ENCODE results near the gene GRID1. TPM values are rescaled to one million over a fixed set of nuclear protein-coding genes. Genes with fewer than 3 reads are reported as not detected.

The GRID1 gene
- total and polyA plus RNA-seq, 8 donors: 0.31 to 8.5 (median 1.0) TPM; not detected in 1

DNA sequence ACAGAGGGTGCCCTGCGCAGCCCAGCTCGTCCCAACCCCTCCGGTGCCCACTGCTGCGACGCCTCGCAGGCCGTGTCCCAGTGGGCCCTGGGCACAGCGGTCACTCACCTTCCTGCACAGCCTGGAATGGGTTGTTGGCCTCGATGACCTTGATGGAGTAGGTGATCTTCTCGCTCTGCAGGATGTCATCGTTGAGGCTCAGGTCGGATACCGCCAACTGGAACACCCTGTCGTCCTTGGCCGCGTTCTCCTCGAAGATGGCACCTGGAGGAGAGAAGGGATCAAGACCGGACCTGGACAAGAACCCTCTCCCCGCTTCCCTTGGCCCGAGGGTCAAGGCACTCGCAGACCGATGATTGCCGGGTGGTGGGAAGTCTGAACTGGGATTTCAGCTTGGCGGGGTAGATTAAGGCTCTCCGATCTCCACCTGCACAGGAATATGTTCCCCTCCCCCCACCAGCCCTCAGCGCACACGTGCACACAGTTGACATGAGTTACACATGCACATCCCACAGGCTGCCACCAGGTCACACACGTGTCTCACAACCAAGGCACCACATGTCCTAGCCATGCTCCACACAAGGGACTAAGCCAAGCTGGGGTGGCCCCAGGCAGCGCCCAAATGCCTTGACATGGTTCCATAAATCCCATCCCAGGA lies 2.6 kb downstream of the GRID1 start:
- TF ChIP-seq POLR2A (IDR thresholded peaks at IDR 0.05) (no peak), CTCF (IDR thresholded peaks at IDR 0.05) (no peak), EP300 (IDR thresholded peaks at IDR 0.05) (no peak), POLR2AphosphoS5 (IDR thresholded peaks at IDR 0.05) (no peak)
- WGBS, 5 donors: 13 to 29% (median 22%) methylated on average over 20 to 29 of the region's 29 CpGs
- peak in 1 of 2 donors; percentile 41 for DNase-seq
- peaks cover 14 to 71% (median 57%) of the 10 kb centered on the region in 3 donors for H3K27me3 ChIP-seq
- peak overlapping the region in 3 of 4 donors; percentile 30 to 42 (median 36) for H3K4me3 ChIP-seq
- peaks cover 37 to 55% (median 46%) of the 10 kb centered on the region in 4 donors for H3K4me1 ChIP-seq
- no peaks in the 10 kb centered on the region for H3K36me3 ChIP-seq
- no peak overlapping the region for H3K27ac ChIP-seq
- no peaks in the 10 kb centered on the region for H3K9me3 ChIP-seq
- intact Hi-C loops (cut with DNase I; ENCODE audit: low total_unique reads): no loop called here

GRCh38 chr10:86363184-86363832 lies 3.3 kb downstream of the GRID1 start:
- Histone ChIP-seq H3K27me3 (peaks cover 14 to 65% (median 56%) of the 10 kb centered on the region in 3 donors), H3K27ac (no peak overlapping the region), H3K36me3 (no peaks in the 10 kb centered on the region), H3K9me3 (no peaks in the 10 kb centered on the region), H3K4me1 (peaks cover 37 to 55% (median 46%) of the 10 kb centered on the region in 4 donors), H3K4me3 (peak overlapping the region; percentile 25 to 42 (median 33))
- intact Hi-C loops (cut with DNase I; ENCODE audit: low total_unique reads): no loop called here
- peak in 4 of 7 experiments; percentile 20 to 34 (median 30) for TF ChIP-seq CTCF (IDR thresholded peaks at IDR 0.05)
- no peak for TF ChIP-seq POLR2AphosphoS5 (IDR thresholded peaks at IDR 0.05)
- 6 to 17% (median 10%) methylated on average over 7 to 80 of the region's 80 CpGs for WGBS, 5 donors
- DNase-seq: peak; percentile 50 to 81

GRCh38 chr10:86362586-86363183 lies 3.9 kb downstream of the GRID1 start:
- no peak for DNase-seq
- intact Hi-C loops (cut with DNase I; ENCODE audit: low total_unique reads): no loop called here
- H3K27me3 ChIP-seq: peaks cover 11 to 59% (median 51%) of the 10 kb centered on the region in 3 donors

More at GRCh38 chr10:86362586-86363183, 3.9 kb downstream of the GRID1 start:
- peaks cover 37 to 55% (median 45%) of the 10 kb centered on the region in 4 donors for H3K4me1 ChIP-seq
- WGBS, 5 donors: 43 to 59% (median 50%) methylated on average over 12 to 15 of the region's 15 CpGs
- TF ChIP-seq POLR2AphosphoS5 (IDR thresholded peaks at IDR 0.05) (no peak), EP300 (IDR thresholded peaks at IDR 0.05) (no peak), CTCF (IDR thresholded peaks at IDR 0.05) (no peak), POLR2A (IDR thresholded peaks at IDR 0.05) (no peak)
- no peaks in the 10 kb centered on the region for H3K9me3 ChIP-seq
- peak overlapping the region; percentile 25 to 42 (median 33) for H3K4me3 ChIP-seq
- no peaks in the 10 kb centered on the region for H3K36me3 ChIP-seq
- H3K27ac ChIP-seq: no peak overlapping the region
